HCT116 (cell line): ENCODE results near the gene FDXR. TPM values are rescaled to one million over a fixed set of nuclear protein-coding genes. Genes with fewer than 3 reads are reported as not detected.

Experiments used
- ATAC-seq: fragments of 200-7000 bp; cut with Tn5 transposase; 2 replicates; pipeline ENCODE4 v1.9.1; 2020; ENCODE audit warnings: mild to moderate bottlenecking, moderate library complexity
- BruUV-seq: library from RNA; stranded (reverse); fragments of 400-500 nt; replicated peaks from 2 replicates; lab custom pipeline; 2021; lab: Mats Ljungman, UMichigan
- CTCF ChIA-PET: fragments of 300-600 bp; sonication (Branson Sonifier 250); formaldehyde crosslinking; loops from one replicate; lab custom pipeline; 2021; ENCODE audit warnings: antibody characterized with exemption; lab: Charles Lee
- POLR2A ChIA-PET: fragments of 300-600, 350-600 bp; sonication (Branson Sonifier 250); formaldehyde crosslinking; loops from one replicate; lab custom pipeline; 2021; ENCODE audit warnings: antibody characterized with exemption; lab: Charles Lee
- RAD21 ChIA-PET, 2 experiments: fragments of 300-600 bp; sonication (Branson Sonifier 250); formaldehyde crosslinking; loops; one replicate each; lab custom pipeline; 2023; ENCODE audit warnings: low total read pairs in 2 of 2; ENCODE audit not compliant: uncharacterized antibody in 2 of 2, unreplicated experiment in 2 of 2, low non-redundant PET in 1 of 2; lab: Charles Lee
- DNase-seq: peaks from one replicate; pipeline ENCODE4 v3.0.0-alpha.2; 2010; ENCODE audit warnings: low read depth, low spot score
- H2AFZ ChIP-seq: fragments of 200-600 bp; shearing (Covaris generic), sonication (generic); 2 replicates; pipeline ENCODE4 v1.6.1; 2017; ENCODE audit warnings: low read depth, mixed run types, mixed read lengths, antibody characterized with exemption, low read length; ENCODE audit not compliant: poor library complexity, severe bottlenecking
- H3K27ac ChIP-seq: 2 replicates; pipeline ENCODE4 v1.5.1; 2012; ENCODE audit warnings: low read depth, low read length
- H3K27me3 ChIP-seq: fragments of 200-600 bp; sonication (generic); 2 replicates; pipeline ENCODE4 v1.6.1; 2016; ENCODE audit warnings: mixed run types, low read length, mixed read lengths; ENCODE audit not compliant: insufficient read depth
- H3K36me3 ChIP-seq, 2 experiments: fragments of 200-500 bp in 1 of 2; fragments of 200-600 bp in 1 of 2; sonication (Bioruptor generic) in 1 of 2; sonication (generic) in 1 of 2; 2 replicates each; pipeline versions ENCODE4 v1.5.1 to v1.6.1; 2014 to 2016; ENCODE audit warnings: low read length in 2 of 2, inconsistent platforms in 1 of 2, mixed read lengths in 1 of 2, mixed run types in 1 of 2; ENCODE audit not compliant: insufficient read depth in 2 of 2, control insufficient read depth in 1 of 2
- H3K4me1 ChIP-seq, 2 experiments: fragments of 200-600 bp in 1 of 2; sonication (generic) in 1 of 2; 2 replicates each; pipeline versions ENCODE4 v1.5.1 to v1.6.1; 2012 to 2017; ENCODE audit warnings: low read length in 2 of 2, inconsistent platforms in 1 of 2, mild to moderate bottlenecking in 1 of 2, mixed read lengths in 1 of 2, mixed run types in 1 of 2, moderate library complexity in 1 of 2; ENCODE audit not compliant: insufficient read depth in 2 of 2, control insufficient read depth in 1 of 2
- H3K4me2 ChIP-seq: fragments of 200-600 bp; sonication (generic); 2 replicates; pipeline ENCODE4 v1.6.1; 2017; ENCODE audit warnings: mixed run types, low read length, mixed read lengths
- H3K4me3 ChIP-seq, 2 experiments: fragments of 200-600 bp in 1 of 2; sonication (generic) in 1 of 2; replicated peaks in 1 of 2; 2 replicates each; pipeline ENCODE4 v1.5.1; 2011 to 2016; ENCODE audit warnings: low read length in 2 of 2, control low read depth in 1 of 2, low read depth in 1 of 2, mild to moderate bottlenecking in 1 of 2, mixed read lengths in 1 of 2, mixed run types in 1 of 2
- H3K79me2 ChIP-seq: fragments of 200-600 bp; sonication (generic); 2 replicates; pipeline ENCODE4 v1.6.1; 2017; ENCODE audit warnings: mild to moderate bottlenecking, mixed run types, low read length, moderate library complexity, mixed read lengths; ENCODE audit not compliant: insufficient read depth
- H3K9ac ChIP-seq: fragments of 200-600 bp; sonication (generic); 2 replicates; pipeline ENCODE4 v1.6.1; 2016; ENCODE audit warnings: low read length, mixed read lengths
- H3K9me2 ChIP-seq: fragments of 200-600 bp; sonication (generic), shearing (Covaris generic); 2 replicates; pipeline ENCODE4 v1.6.1; 2017; ENCODE audit warnings: mixed run types, mild to moderate bottlenecking, moderate library complexity; ENCODE audit not compliant: insufficient read depth
- H3K9me3 ChIP-seq, 2 experiments: fragments of 200-500 bp in 1 of 2; fragments of 200-600 bp in 1 of 2; sonication (Bioruptor generic) in 1 of 2; sonication (generic) in 1 of 2; 2 replicates each; pipeline ENCODE4 v1.6.1; 2014 to 2017; ENCODE audit warnings: low read length in 2 of 2, mixed read lengths in 2 of 2, inconsistent platforms in 1 of 2, low read depth in 1 of 2, mild to moderate bottlenecking in 1 of 2, mixed run types in 1 of 2, moderate library complexity in 1 of 2; ENCODE audit not compliant: control insufficient read depth in 1 of 2, insufficient read depth in 1 of 2
- H4K20me1 ChIP-seq: fragments of 200-600 bp; sonication (generic), shearing (Covaris generic); 2 replicates; pipeline ENCODE4 v1.6.1; 2017; ENCODE audit warnings: mixed run types, mild to moderate bottlenecking, moderate library complexity; ENCODE audit not compliant: insufficient read depth
- ATF3 ChIP-seq: IDR thresholded peaks from 2 replicates; pipeline ENCODE4 v1.6.1; 2012
- CBX3 ChIP-seq: IDR thresholded peaks from 2 replicates; pipeline ENCODE4 v1.6.1; 2012; ENCODE audit warnings: low read depth
- CEBPB ChIP-seq: IDR thresholded peaks from 2 replicates; pipeline ENCODE4 v1.6.1; 2012; ENCODE audit warnings: low read depth
- CTCF ChIP-seq, 3 experiments: fragments of 200-600 bp in 1 of 3; sonication (generic) in 1 of 3; IDR thresholded peaks in 2 of 3; conservative IDR thresholded peaks in 1 of 3; 2 replicates each; pipeline ENCODE4 v1.5.1; 2012 to 2017; ENCODE audit warnings: low read depth in 2 of 3, low read length in 2 of 3, antibody characterized with exemption in 1 of 3, borderline replicate concordance in 1 of 3, control low read depth in 1 of 3, mild to moderate bottlenecking in 1 of 3, mixed read lengths in 1 of 3, mixed run types in 1 of 3, moderate library complexity in 1 of 3; ENCODE audit not compliant: insufficient read depth in 1 of 3
- EGR1 ChIP-seq: IDR thresholded peaks from 2 replicates; pipeline ENCODE4 v1.6.1; 2012; ENCODE audit warnings: low read depth
- ELF1 ChIP-seq: IDR thresholded peaks from 2 replicates; pipeline ENCODE4 v1.6.1; 2012; ENCODE audit warnings: low read depth, borderline replicate concordance
- EZH2 ChIP-seq: fragments of 200-600 bp; sonication (generic); IDR thresholded peaks from 2 replicates; pipeline ENCODE4 v1.6.1; 2017; ENCODE audit warnings: antibody characterized with exemption, mixed run types
- MAX ChIP-seq: IDR thresholded peaks from 2 replicates; pipeline ENCODE4 v1.6.1; 2012
- POLR2A ChIP-seq: IDR thresholded peaks from 2 replicates; pipeline ENCODE4 v1.7.0; 2011; ENCODE audit warnings: borderline replicate concordance; ENCODE audit not compliant: insufficient read depth, insufficient read length; ENCODE audit errors: extremely low read depth
- POLR2AphosphoS5 ChIP-seq: IDR thresholded peaks from 2 replicates; pipeline ENCODE4 v1.6.1; 2011; ENCODE audit warnings: mild to moderate bottlenecking, low read depth, low read length, moderate library complexity
- RAD21 ChIP-seq: IDR thresholded peaks from 2 replicates; pipeline ENCODE4 v1.6.1; 2012; ENCODE audit warnings: low read depth, mild to moderate bottlenecking
- REST ChIP-seq: IDR thresholded peaks from 2 replicates; pipeline ENCODE4 v1.6.1; 2012; ENCODE audit warnings: low read depth
- SP1 ChIP-seq: IDR thresholded peaks from 2 replicates; pipeline ENCODE4 v1.6.1; 2012; ENCODE audit warnings: low read depth
- SRF ChIP-seq: IDR thresholded peaks from 2 replicates; pipeline ENCODE4 v1.6.1; 2012; ENCODE audit warnings: low read depth
- TCF7L2 ChIP-seq: IDR thresholded peaks from 2 replicates; pipeline ENCODE4 v1.7.0; 2011; ENCODE audit warnings: borderline replicate concordance, inconsistent platforms; ENCODE audit not compliant: insufficient read depth, insufficient read length; ENCODE audit errors: extremely low read depth
- ZBTB33 ChIP-seq: IDR thresholded peaks from 2 replicates; pipeline ENCODE4 v1.6.1; 2011; ENCODE audit warnings: mild to moderate bottlenecking, low read length, moderate library complexity; ENCODE audit not compliant: insufficient replicate concordance; ENCODE audit errors: extremely low read depth
- ZFX ChIP-seq: fragments of 450-650 bp; IDR thresholded peaks from 2 replicates; pipeline ENCODE4 v1.6.1; 2017
- ZNF274 ChIP-seq: fragments of 200-500 bp; sonication (Bioruptor generic); IDR thresholded peaks from 2 replicates; pipeline ENCODE4 v1.6.1; 2014; ENCODE audit warnings: mild to moderate bottlenecking, low read depth, low read length, inconsistent platforms
- intact Hi-C: fragments of 100-400 bp; cut with micrococcal nuclease; formaldehyde crosslinking; loops from 2 replicates; pipeline ENCODE4 v1.10.0; 2022
- total RNA-seq: library from RNA; stranded (reverse); gene quantifications from one replicate; pipeline ENCODE4 v1.2.1, GENCODE V29; 2021; ENCODE audit not compliant: unreplicated experiment

The FDXR gene
- total RNA-seq, 1 experiment from 2014 or later = 98.8 TPM

- TF ChIP-seq ZNF274 (no peak), SP1 (no peak), CBX3 (no peak), MAX (no peak), SRF (no peak), ZBTB33 (no peak), REST (no peak), ATF3 (no peak), POLR2A (no peak), RAD21 (no peak), EGR1 (no peak), CTCF (IDR thresholded peaks at IDR 0.05 in 2 of 3, conservative IDR thresholded peaks at IDR 0.05 in 1 of 3; ENCODE audit: borderline replicate concordance in 1 of 3, insufficient read depth in 1 of 3, low read depth in 2 of 3, low read length in 2 of 3) (no peak), CEBPB (no peak), ELF1 (no peak), ZFX (no peak), EZH2 (no peak), POLR2AphosphoS5 (no peak), TCF7L2 (no peak)
- H3K79me2 ChIP-seq = no peaks in the 10 kb centered on the region
- H3K9me2 ChIP-seq = no peaks in the 10 kb centered on the region
- no peak overlapping the region for H3K4me3 ChIP-seq
- no peaks in the 10 kb centered on the region for H3K27me3 ChIP-seq
- ChIA-PET POLR2A (interaction anchor here (1.6 to 1.9 kb wide), 2 partner anchors 16 to 20 kb away, joined by 4 to 10 read pairs; partner anchors contain the start of gene FDXR), CTCF (interaction anchor here (0.9 to 2.1 kb wide), 4 partner anchors 9 to 62 kb away, joined by 4 to 10 read pairs (median 6); no protein-coding TSS in a partner anchor), RAD21 (no interaction called here)
- intact Hi-C loops = no loop called here
- BruUV-seq = no TSS peak
- ATAC-seq (no peak), DNase-seq (no peak)
- H3K4me2 ChIP-seq = peak overlapping the region; percentile 42
- H3K4me1 ChIP-seq = peaks cover 0 to 12% of the 10 kb centered on the region in 2 experiments; a peak in 2 of 4 replicates
- no peaks in the 10 kb centered on the region for H3K36me3 ChIP-seq
- no peak overlapping the region for H2AFZ ChIP-seq
- no peaks in the 10 kb centered on the region for H4K20me1 ChIP-seq
- H3K27ac ChIP-seq = no peak overlapping the region
- no peaks in the 10 kb centered on the region for H3K9me3 ChIP-seq
- no peak overlapping the region for H3K9ac ChIP-seq
Measured at GRCh38 chr17:74853048-74853397, 19.8 kb downstream of the FDXR start.
